ENCODE data around the gene CTNND2. TPM values are rescaled to one million over a fixed set of nuclear protein-coding genes. Genes with fewer than 3 reads are reported as not detected.
"Not testable (repeated sequence)": the region's sequence is repeated elsewhere in the genome, so short reads cannot be mapped to it uniquely, and the experiment has no call there.

Gene CTNND2
- total RNA-seq, 2 experiments from 2014 or later = not detected

GRCh38 chr5:11429254-11429653, 475.0 kb downstream of the CTNND2 start:
- no peaks in the 10 kb centered on the region for H3K27me3 Mint-ChIP-seq
- no peak overlapping the region for H3K4me3 Mint-ChIP-seq
- peaks cover 2% of the 10 kb centered on the region for H3K9me3 Mint-ChIP-seq (ENCODE audit: low read depth)
- ATAC-seq (no peak), DNase-seq (no peak)
- H3K4me1 Mint-ChIP-seq = no peaks in the 10 kb centered on the region
- CTCF ChIA-PET = no interaction called here
- no peaks in the 10 kb centered on the region for H3K36me3 Mint-ChIP-seq
- no peak overlapping the region for H3K27ac Mint-ChIP-seq

DNA sequence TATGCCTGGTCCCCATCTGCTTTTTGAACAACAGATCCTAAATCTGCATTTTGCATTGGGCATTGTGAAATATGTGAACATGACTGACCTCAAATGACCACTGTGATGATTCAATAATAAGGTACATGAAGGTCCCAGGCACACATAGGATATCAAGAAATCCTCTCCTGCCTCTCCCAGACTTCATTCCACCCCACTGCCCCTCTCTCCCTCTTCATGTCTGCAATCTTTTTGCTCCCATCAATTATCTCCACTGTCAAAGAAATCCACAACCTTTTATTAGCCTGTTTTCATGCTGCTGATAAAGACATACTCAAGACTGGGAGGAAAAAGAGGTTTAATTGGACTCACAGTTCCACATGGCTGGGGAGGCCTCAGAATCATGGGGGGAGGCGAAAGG, 476.7 kb downstream of the CTNND2 start:
- Mint-ChIP-seq H3K9me3 (ENCODE audit: low read depth) (peaks cover 2% of the 10 kb centered on the region), H3K27ac (no peak overlapping the region), H3K36me3 (no peaks in the 10 kb centered on the region), H3K4me1 (no peaks in the 10 kb centered on the region), H3K27me3 (no peaks in the 10 kb centered on the region), H3K4me3 (no peak overlapping the region)
- DNase-seq (no peak), ATAC-seq (no peak)
- CTCF ChIA-PET = no interaction called here

GRCh38 chr5:11426442-11426841, 477.8 kb downstream of the CTNND2 start:
- Mint-ChIP-seq H3K36me3 (no peaks in the 10 kb centered on the region), H3K9me3 (ENCODE audit: low read depth) (peaks cover 2% of the 10 kb centered on the region), H3K4me3 (no peak overlapping the region), H3K4me1 (no peaks in the 10 kb centered on the region), H3K27me3 (no peaks in the 10 kb centered on the region), H3K27ac (no peak overlapping the region)
- CTCF ChIA-PET = no interaction called here
- DNase-seq = no peak
- no peak for ATAC-seq

DNA sequence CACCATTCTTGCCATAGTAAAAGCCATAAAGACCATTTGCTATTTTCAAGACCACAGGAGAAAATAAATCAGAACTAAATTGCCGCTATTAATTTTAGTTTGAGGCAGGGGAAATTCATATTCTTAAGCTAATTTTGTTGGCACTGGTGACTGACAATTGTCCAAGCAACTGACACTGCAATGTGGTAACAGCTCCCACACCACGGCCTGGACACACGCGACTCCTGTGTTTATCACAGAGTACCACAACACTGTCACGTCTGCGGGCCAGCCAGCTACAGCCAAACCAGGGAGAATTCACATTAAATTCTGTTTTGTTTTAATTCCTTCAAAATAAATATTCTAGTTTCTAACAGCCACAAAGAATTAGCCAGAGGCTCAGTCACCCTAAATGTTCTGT, 481.9 kb downstream of the CTNND2 start:
- Mint-ChIP-seq H3K4me1 (no peaks in the 10 kb centered on the region), H3K27me3 (no peaks in the 10 kb centered on the region), H3K36me3 (no peaks in the 10 kb centered on the region), H3K9me3 (ENCODE audit: low read depth) (peaks cover 6% of the 10 kb centered on the region), H3K27ac (no peak overlapping the region), H3K4me3 (no peak overlapping the region)
- no peak for ATAC-seq
- DNase-seq = no peak
- CTCF ChIA-PET = no interaction called here

GRCh38 chr5:11420969-11421368, 483.3 kb downstream of the CTNND2 start:
- Mint-ChIP-seq H3K36me3 (no peaks in the 10 kb centered on the region), H3K9me3 (ENCODE audit: low read depth) (peaks cover 6% of the 10 kb centered on the region), H3K4me3 (no peak overlapping the region), H3K27ac (no peak overlapping the region), H3K4me1 (no peaks in the 10 kb centered on the region), H3K27me3 (no peaks in the 10 kb centered on the region)
- ATAC-seq (no peak), DNase-seq (no peak)
- CTCF ChIA-PET = no interaction called here

- Mint-ChIP-seq H3K36me3 (no peaks in the 10 kb centered on the region), H3K9me3 (ENCODE audit: low read depth) (peaks cover 3% of the 10 kb centered on the region), H3K27ac (no peak overlapping the region), H3K4me3 (no peak overlapping the region), H3K27me3 (no peaks in the 10 kb centered on the region), H3K4me1 (no peaks in the 10 kb centered on the region)
- ATAC-seq (no peak), DNase-seq (no peak)
- CTCF ChIA-PET = no interaction called here
Measured at GRCh38 chr5:11415751-11416150, 488.5 kb downstream of the CTNND2 start.

DNA sequence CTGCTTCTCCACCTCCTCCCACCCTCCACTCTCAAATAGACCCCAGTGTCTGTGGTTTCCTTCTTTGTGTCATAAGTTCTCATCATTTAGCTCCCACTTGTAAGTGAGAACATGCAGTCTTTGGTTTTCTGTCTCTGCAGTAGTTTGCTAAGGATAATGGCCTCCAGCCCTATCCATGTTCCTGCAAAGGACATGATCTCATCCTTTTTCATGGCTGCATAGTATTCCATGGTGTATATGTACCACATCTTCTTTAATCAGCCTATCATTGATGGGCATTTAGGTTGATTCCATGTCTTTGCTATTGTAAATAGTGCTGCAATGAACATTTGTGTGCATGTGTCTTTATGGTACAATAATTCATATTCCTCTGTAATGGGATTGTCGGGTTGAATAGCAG, 489.5 kb downstream of the CTNND2 start:
- H3K27me3 Mint-ChIP-seq; ATAC-seq; H3K9me3 Mint-ChIP-seq (ENCODE audit: low read depth); DNase-seq; H3K36me3 Mint-ChIP-seq; H3K27ac Mint-ChIP-seq; H3K4me3 Mint-ChIP-seq; H3K4me1 Mint-ChIP-seq; CTCF ChIA-PET: not testable (repeated sequence)

- ATAC-seq (no peak), DNase-seq (no peak)
- Mint-ChIP-seq H3K4me3 (no peak overlapping the region), H3K36me3 (no peaks in the 10 kb centered on the region), H3K27ac (no peak overlapping the region), H3K9me3 (ENCODE audit: low read depth) (peaks cover 3% of the 10 kb centered on the region), H3K4me1 (no peaks in the 10 kb centered on the region), H3K27me3 (no peaks in the 10 kb centered on the region)
- CTCF ChIA-PET = no interaction called here
Measured at GRCh38 chr5:11411621-11412020, 492.6 kb downstream of the CTNND2 start.

GRCh38 chr5:11407556-11408145, 496.6 kb downstream of the CTNND2 start:
- no peak overlapping the region for H3K4me3 Mint-ChIP-seq
- H3K36me3 Mint-ChIP-seq = no peaks in the 10 kb centered on the region
- ATAC-seq = no peak
- no peaks in the 10 kb centered on the region for H3K27me3 Mint-ChIP-seq
- no peak overlapping the region for H3K27ac Mint-ChIP-seq
- H3K9me3 Mint-ChIP-seq (ENCODE audit: low read depth) = no peaks in the 10 kb centered on the region
- no peaks in the 10 kb centered on the region for H3K4me1 Mint-ChIP-seq
- CTCF ChIA-PET = no interaction called here
- no peak for DNase-seq

- CTCF ChIA-PET = no interaction called here
- ATAC-seq (no peak), DNase-seq (no peak)
- Mint-ChIP-seq H3K27ac (no peak overlapping the region), H3K9me3 (ENCODE audit: low read depth) (no peaks in the 10 kb centered on the region), H3K4me3 (no peak overlapping the region), H3K36me3 (no peaks in the 10 kb centered on the region), H3K27me3 (no peaks in the 10 kb centered on the region), H3K4me1 (no peaks in the 10 kb centered on the region)
Measured at GRCh38 chr5:11400316-11400715, 503.9 kb downstream of the CTNND2 start.

DNA sequence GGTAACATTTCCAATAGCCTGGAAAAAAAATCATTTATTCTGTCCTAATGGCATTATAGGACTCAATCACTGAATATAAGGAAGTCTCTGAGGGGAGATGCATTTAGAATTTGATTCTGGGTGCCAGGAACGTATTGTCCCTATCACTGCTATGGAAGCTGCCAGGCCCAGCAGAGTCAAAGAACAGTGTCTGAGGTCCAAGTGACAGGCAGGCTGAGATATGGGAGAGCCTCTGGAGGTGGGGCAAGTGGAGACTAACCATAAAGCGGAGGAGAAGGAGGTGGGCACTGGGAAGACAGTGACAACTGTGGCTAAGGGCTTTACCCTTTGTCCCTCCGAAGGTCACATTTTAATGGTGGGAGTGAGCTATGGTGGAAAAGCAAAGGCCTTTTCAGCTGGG, 505.5 kb downstream of the CTNND2 start:
- Mint-ChIP-seq H3K4me3 (no peak overlapping the region), H3K27ac (no peak overlapping the region), H3K36me3 (no peaks in the 10 kb centered on the region), H3K27me3 (no peaks in the 10 kb centered on the region), H3K9me3 (ENCODE audit: low read depth) (no peaks in the 10 kb centered on the region), H3K4me1 (no peaks in the 10 kb centered on the region)
- ATAC-seq (no peak), DNase-seq (no peak)
- CTCF ChIA-PET = no interaction called here

- H3K27ac Mint-ChIP-seq = no peak overlapping the region
- H3K4me1 Mint-ChIP-seq = no peaks in the 10 kb centered on the region
- no peaks in the 10 kb centered on the region for H3K9me3 Mint-ChIP-seq (ENCODE audit: low read depth)
- H3K27me3 Mint-ChIP-seq = no peaks in the 10 kb centered on the region
- no peak overlapping the region for H3K4me3 Mint-ChIP-seq
- no peak for ATAC-seq
- CTCF ChIA-PET = no interaction called here
- no peak for DNase-seq
- no peaks in the 10 kb centered on the region for H3K36me3 Mint-ChIP-seq
Measured at GRCh38 chr5:11397549-11397948, 506.7 kb downstream of the CTNND2 start.

GRCh38 chr5:11396917-11397316, 507.3 kb downstream of the CTNND2 start:
- Mint-ChIP-seq H3K27me3 (no peaks in the 10 kb centered on the region), H3K27ac (no peak overlapping the region), H3K4me3 (no peak overlapping the region), H3K9me3 (ENCODE audit: low read depth) (no peaks in the 10 kb centered on the region), H3K36me3 (no peaks in the 10 kb centered on the region), H3K4me1 (no peaks in the 10 kb centered on the region)
- no peak for ATAC-seq
- CTCF ChIA-PET = no interaction called here
- DNase-seq = no peak

DNA sequence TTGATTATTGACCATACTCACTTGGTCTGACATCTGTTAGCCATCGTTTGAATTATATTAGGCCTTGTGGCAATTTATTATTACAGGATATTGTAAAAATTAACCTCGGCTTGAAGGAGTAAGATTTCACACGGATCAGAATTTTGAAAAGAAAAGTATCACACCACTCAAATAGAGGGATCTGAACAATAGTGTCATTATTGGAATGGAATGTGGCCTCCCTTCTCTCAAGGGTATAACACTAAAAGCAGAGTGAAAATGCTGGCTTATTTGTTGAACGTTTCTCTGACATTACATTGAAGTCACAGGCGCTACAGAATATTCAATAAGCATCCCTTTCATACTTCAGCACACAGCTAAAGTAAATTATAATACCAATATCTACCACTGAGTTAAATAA, 509.3 kb downstream of the CTNND2 start:
- Mint-ChIP-seq H3K27me3 (no peaks in the 10 kb centered on the region), H3K9me3 (ENCODE audit: low read depth) (no peaks in the 10 kb centered on the region), H3K4me3 (no peak overlapping the region), H3K36me3 (no peaks in the 10 kb centered on the region), H3K4me1 (no peaks in the 10 kb centered on the region), H3K27ac (no peak overlapping the region)
- no peak for DNase-seq
- ATAC-seq = no peak
- CTCF ChIA-PET = no interaction called here

- no peaks in the 10 kb centered on the region for H3K4me1 Mint-ChIP-seq
- no peak overlapping the region for H3K27ac Mint-ChIP-seq
- CTCF ChIA-PET = no interaction called here
- H3K9me3 Mint-ChIP-seq (ENCODE audit: low read depth) = no peaks in the 10 kb centered on the region
- no peak overlapping the region for H3K4me3 Mint-ChIP-seq
- DNase-seq (no peak), ATAC-seq (no peak)
- H3K36me3 Mint-ChIP-seq = no peaks in the 10 kb centered on the region
- peaks cover 17% of the 10 kb centered on the region for H3K27me3 Mint-ChIP-seq
Measured at GRCh38 chr5:11390291-11390767, 513.9 kb downstream of the CTNND2 start.

All from activated CD8-positive, alpha-beta memory T cell treated with anti-CD3 and anti-CD28 coated beads, Interleukin-2, amount 10 ng/mL, durations not matched to agents 7 days and 5 days (primary cell).